Nucleus accumbens (tissue), 56 donors: ENCODE measurements around the gene TUT7.

Source experiments
- DNase-seq, 56 donors: peaks; one replicate each; lab custom pipeline; 2025; lab: John Stamatoyannopoulos, UW

TUT7 gene

DNA sequence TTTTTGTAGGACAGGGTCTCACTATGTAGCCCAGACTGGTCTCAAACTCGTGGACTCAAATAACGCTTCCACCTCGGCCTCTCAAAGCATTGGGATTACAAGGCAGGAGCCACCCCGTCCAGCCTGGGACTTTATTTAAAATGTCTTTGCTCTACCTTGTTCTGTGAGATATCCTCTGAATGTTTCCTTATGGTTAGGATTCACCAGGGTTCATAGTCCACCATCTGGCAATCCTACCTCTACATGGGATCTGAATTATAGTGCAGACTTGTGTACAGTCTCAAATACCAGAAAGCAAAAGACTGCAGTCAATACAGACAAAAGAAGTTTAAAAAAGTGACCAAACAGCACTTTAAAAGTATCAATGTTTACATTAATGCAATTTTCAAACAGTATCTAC is 82.0 kb downstream of the TUT7 start:
- DNase-seq, result no peak

DNA sequence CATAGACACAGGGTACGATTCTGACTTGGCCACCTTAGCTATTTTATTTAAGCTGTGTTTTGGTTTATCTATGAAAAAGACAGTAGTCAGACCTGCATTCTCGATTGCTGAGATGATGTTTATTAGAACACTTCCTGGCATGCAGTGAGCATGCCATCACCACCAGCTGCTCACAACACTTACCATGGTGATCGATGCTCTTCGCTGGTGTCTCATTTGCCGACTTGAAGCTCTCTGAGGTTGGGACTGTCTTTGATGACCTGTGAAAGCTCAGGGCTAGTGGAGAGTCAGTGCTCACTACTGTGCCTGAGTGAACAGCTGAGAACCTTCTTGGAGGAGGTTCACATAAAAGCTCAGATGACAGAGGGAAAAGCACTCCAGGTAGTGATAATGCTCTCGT is 90.3 kb downstream of the TUT7 start:
- DNase-seq, result no peak

DNA sequence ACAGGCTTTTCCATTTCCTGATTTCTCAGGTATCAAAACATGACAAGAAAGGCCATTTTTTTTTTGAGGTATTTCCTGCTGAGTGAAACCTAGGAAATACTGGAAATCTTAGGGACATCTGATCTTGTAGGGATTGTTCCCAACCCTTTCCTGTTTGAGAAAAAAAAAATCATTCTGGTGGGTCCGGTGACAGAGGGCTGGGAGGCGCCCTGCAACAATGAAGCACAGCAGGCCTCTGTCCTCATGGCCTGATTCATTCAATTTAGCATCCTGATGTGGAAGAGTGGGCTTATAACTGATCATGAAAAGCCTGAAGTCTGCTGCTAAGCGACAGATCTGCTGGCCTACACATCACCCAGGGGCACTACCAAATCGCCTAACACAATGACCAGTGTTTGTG is 91.7 kb downstream of the TUT7 start:
- no peak for DNase-seq

DNA sequence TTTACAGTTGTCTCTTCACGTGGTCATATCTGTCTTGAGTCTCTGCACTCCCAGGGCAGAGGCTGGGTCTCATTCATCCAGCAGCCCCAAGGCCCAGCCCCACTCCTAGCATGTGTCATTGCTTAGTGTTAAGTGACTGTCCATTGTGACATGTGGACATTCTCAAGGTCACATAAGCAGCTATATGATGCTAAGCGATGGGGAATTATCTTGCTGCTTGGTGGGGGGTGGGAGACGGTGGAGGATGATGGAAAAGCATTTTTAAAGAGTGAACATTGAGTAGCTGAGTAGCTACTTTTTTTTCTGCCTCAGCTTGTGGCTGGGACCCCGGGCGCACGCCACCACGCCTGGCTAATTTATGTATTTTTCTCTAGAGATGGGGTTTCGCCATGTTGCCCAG is 94.7 kb downstream of the TUT7 start, which contains the start of gene C9orf153:
Gene C9orf153 (minus strand): TSS at position 101 of the 400 bp plus-strand sequence. CDS start 30,054 bp downstream, outside the sequence.
- DNase-seq, result no peak

DNA sequence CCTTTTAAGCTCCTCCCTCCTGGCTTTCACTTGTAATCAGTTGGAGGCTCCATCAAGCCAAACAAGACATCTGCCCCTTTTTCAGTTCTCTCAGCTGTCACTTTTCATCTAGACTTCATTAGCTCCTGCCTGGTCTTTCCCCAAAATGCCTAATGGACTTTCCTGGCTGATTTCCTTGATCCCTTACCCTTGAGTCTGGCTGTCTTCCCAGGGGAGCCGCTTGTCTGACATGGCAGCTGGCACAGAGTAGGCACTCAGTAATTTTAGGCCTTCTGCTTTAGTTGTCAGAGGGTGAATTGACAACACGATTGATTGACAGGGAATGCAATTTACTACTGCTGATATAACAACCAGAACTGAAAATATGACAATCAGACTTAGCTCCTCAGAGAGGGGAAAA is 96.8 kb downstream of the TUT7 start:
- DNase-seq, result no peak

DNA sequence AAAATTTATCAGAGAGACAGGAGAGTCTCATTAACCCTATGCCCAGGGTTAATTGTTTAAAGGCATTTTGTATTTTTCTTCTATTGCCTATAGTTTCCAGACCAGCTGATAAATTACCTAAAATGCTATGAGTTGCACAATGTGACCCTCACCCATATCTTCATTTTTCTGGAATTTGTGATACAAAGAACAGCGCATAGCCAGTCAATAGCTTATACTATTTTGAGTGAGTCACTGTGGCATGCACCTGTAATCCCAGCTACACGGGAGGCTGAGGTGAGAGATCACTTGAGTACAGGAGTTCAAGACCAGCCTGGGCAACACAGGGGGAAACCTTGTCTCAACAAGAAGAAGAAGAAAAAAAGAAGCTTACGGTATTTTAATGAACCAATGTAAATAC is 97.6 kb downstream of the TUT7 start:
- DNase-seq, result no peak

DNA sequence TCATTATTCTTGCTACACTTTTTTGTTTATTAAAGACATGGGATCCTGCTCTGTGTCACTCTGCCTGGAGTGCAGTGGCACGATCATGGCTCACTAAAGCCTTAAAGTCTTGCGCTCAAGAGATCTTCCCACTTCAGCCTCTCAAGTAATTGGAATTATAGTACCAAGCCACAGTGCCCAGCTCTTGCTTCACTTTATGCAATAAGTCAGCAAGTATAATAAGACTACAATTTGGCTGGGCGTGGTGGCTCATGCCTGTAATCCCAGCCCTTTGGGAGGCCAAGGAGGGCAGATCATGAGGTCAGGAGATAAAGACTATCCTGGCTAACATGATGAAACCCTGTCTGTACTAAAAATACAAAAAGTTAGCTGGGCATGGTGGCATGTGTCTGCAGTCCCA is 100.6 kb downstream of the TUT7 start:
- DNase-seq, result no peak

DNA sequence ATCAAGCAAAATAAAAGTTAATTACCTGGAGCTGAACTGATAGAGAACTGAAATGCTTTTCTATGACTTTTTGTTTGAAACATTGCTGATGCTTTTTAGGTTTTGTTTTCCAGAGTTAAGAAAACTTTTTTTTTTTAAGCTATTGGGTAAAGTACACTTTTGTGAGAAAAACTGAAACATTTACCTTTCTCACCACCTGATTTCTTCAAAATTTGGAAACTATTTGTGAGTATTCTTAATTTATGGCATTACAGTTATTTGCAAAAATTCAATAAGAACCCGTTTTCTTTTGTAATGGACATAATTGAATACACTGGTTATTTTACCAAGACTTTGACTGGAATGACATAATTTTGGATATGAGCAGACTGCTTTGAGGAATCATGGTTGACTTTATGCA is 101.3 kb downstream of the TUT7 start:
- DNase-seq, result no peak

DNA sequence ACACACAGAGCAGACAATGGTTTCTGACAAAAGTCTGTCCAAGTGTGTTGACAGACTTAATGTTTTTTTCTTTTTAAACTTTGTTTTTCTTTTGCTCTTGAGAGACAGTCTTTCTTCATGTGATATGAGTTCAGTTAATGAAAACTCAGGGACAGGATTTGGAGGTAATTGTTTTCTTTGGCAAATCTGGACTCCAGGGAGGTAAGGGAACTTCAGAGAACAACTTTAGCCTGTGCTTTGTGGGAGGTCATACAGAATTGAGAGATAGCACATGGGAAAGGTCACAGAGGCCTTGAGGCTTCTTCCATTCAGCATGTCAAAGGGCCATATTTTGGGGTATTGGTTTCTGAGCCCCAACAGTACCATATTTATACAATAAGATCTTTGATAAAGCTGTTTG is 104.1 kb downstream of the TUT7 start:
- no peak for DNase-seq

DNA sequence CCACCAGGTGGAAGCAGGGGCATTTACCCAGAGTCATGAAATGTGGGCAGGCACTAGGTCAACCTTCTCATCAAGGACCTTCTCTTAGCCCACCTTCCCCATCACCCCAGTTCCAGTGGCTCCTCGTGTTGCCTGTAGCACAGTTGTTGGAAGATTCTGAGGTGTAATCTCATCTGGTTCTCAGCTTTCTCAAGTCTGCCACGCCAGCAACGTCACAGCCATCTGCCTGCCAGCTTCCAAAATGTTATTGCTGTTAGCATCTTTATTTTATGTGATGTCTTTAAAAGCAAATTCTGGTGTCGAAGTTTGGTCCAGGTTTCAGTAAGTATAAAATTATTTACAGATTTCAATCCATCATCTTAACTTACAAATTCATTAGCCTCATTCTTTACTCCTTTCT is 105.5 kb downstream of the TUT7 start:
- DNase-seq, result no peak

DNA sequence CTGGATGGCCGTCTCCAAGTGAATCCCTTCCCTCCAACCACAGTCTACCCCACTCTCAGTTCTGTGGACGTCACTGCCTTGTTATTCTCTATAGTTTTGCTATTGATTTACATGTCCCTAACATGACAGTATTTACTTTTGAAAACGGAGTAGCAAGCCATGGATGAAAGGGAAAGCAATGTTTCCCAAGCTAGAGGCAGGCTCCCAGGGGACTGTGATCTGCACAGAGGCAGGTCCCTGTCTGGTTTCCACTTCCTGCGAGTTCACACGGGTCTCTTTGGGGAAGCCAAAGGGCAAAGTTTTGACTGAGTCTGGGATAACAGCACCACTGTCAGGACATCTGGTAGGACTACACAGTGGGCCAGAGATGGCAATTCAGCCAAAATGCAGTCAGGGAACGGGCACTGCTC is 107.5 kb downstream of the TUT7 start:
- DNase-seq, result no peak

DNA sequence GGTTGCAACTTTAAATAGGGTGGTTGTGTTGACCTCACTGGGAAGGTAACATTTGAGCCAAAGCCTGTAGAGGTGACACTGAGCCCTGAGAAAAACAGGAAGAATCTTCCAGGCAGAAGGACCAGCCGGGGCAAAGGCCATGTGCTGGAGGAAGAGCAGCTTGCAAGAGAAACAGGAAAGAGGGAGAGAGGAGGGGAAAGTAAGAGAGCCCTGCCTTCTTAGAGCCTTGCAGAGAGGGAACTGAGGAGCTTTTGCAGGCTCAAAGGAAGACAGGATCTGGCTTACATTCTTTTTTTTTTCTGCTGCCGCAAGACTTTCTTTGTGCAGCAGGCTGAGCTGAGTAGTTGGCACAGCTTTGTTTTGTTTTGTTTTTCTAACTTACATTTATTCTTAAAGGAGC is 112.1 kb downstream of the TUT7 start:
- no peak for DNase-seq

DNA sequence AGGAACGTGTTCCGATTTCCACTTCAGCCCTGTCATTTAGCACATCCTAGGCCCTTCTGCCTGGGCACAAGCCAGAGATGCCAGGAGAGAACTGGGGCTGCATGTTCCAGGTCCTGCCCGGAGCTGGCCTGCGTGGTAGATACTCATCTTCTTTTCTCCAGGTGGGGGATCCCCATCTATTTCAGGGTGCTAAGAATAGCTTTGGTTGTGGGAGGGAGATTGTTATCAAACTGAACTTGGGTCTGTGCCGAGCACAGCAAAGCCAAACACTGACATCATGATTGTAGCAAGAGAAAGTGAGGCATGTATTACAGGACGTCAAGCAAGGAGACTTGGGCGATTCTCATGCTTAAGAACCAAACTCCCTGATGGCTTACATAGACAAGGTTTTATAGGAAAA is 113.0 kb downstream of the TUT7 start:
- DNase-seq, result no peak

DNA sequence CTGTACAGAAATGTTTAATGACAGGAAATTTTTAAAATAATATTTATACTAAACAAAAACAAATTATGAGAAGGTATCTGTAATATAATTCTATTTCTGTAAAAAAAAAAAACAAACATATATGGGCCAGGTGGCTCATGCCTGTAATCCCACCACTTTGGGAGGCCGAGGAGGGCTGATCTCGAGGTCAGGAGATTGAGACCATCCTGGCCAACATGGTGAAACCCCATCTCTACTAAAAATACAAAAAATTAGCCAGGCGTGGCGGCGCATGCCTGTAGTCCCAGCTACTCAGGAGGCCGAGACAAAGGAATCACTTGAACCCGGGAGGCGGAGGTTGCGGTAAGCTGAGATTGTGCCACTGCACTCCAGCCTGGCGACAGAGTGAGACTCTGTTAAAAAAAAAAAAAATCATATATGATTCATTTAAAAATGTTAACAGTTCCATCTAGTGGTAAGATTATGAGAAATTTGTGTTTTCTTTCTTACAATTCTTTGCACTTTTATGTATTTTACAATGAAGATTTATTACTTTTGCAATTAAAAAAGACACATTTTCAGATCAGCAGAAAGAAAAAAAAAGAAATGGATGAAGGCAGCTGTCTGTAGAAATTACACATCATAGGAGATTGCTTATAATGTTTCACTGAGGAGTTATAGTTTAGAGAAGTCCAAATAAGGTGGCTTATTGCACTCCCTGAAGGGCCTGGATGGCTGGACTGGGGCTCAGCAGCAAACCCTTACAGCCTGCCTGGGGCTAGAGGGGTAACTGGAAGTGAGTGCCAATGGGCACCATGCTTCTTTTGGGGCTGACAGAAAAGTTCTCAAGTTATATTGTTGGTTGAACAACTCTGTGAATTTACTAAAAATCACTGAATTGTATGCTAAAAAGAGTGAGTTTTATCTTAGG is 115.1 kb downstream of the TUT7 start:
- DNase-seq, result no peak
